Trophoblast cell (in vitro differentiated cells and primary cell): ENCODE results near the gene FGL2.
"Not testable (repeated sequence)": the region's sequence is repeated elsewhere in the genome, so short reads cannot be mapped to it uniquely, and the experiment has no call there.

Experiments used
- DNase-seq, 2 donors: peaks; one replicate each; pipeline ENCODE4 v3.0.0-alpha.2; 2016
- H2AFZ ChIP-seq: 2 replicates; pipeline ENCODE4 v1.6.1; 2013; ENCODE audit warnings: low read length, moderate library complexity, mild to moderate bottlenecking; ENCODE audit not compliant: insufficient read depth, poor library complexity
- H2AK5ac ChIP-seq: 2 replicates; pipeline ENCODE4 v1.6.1; 2013; ENCODE audit warnings: mild to moderate bottlenecking, low read length
- H2BK120ac ChIP-seq: 2 replicates; pipeline ENCODE4 v1.6.1; 2013; ENCODE audit warnings: low read length, mild to moderate bottlenecking, moderate library complexity; ENCODE audit not compliant: insufficient read depth, poor library complexity
- H2BK12ac ChIP-seq: 2 replicates; pipeline ENCODE4 v1.6.1; 2013; ENCODE audit warnings: mild to moderate bottlenecking, low read length, moderate library complexity
- H2BK5ac ChIP-seq: 2 replicates; pipeline ENCODE4 v1.6.1; 2013; ENCODE audit warnings: low read length, low read depth, moderate library complexity, mild to moderate bottlenecking; ENCODE audit not compliant: poor library complexity
- H3K14ac ChIP-seq: 2 replicates; pipeline ENCODE4 v1.6.1; 2013; ENCODE audit warnings: mild to moderate bottlenecking, low read length
- H3K18ac ChIP-seq: 2 replicates; pipeline ENCODE4 v1.6.1; 2013; ENCODE audit warnings: mild to moderate bottlenecking, low read length
- H3K23ac ChIP-seq: 2 replicates; pipeline ENCODE4 v1.6.1; 2013; ENCODE audit warnings: low read length
- H3K27ac ChIP-seq: 2 replicates; pipeline ENCODE4 v1.5.1; 2013; ENCODE audit warnings: low read depth, mild to moderate bottlenecking, inconsistent platforms, low read length, moderate library complexity
- H3K27me3 ChIP-seq: 2 replicates; pipeline ENCODE4 v1.6.1; 2013; ENCODE audit warnings: inconsistent platforms, mild to moderate bottlenecking, low read length, moderate library complexity; ENCODE audit not compliant: insufficient read depth
- H3K36me3 ChIP-seq, 2 experiments: 1 replicate in 1 of 2; 2 replicates in 1 of 2; pipeline ENCODE4 v1.6.1; 2013; ENCODE audit warnings: low read length in 2 of 2, mild to moderate bottlenecking in 2 of 2, moderate library complexity in 1 of 2; ENCODE audit not compliant: insufficient read depth in 2 of 2, control insufficient read depth in 1 of 2
- H3K4ac ChIP-seq: 2 replicates; pipeline ENCODE4 v1.6.1; 2013; ENCODE audit warnings: low read depth, mild to moderate bottlenecking, low read length, moderate library complexity
- H3K4me1 ChIP-seq, 2 experiments: 1 replicate in 1 of 2; 2 replicates in 1 of 2; pipeline ENCODE4 v1.6.1; 2013; ENCODE audit warnings: low read length in 2 of 2, mild to moderate bottlenecking in 2 of 2, moderate library complexity in 1 of 2; ENCODE audit not compliant: insufficient read depth in 2 of 2, control insufficient read depth in 1 of 2
- H3K4me2 ChIP-seq: 2 replicates; pipeline ENCODE4 v1.6.1; 2013; ENCODE audit warnings: inconsistent platforms, mild to moderate bottlenecking, low read length, moderate library complexity
- H3K4me3 ChIP-seq: 2 replicates; pipeline ENCODE4 v1.5.1; 2013; ENCODE audit warnings: mild to moderate bottlenecking, low read depth, low read length, inconsistent platforms
- H3K79me1 ChIP-seq: one replicate; pipeline ENCODE4 v1.6.1; 2013; ENCODE audit warnings: low read length
- H3K79me2 ChIP-seq: 2 replicates; pipeline ENCODE4 v1.6.1; 2013; ENCODE audit warnings: low read length, mild to moderate bottlenecking; ENCODE audit not compliant: control insufficient read depth, insufficient read depth, poor library complexity
- H3K9ac ChIP-seq: 2 replicates; pipeline ENCODE4 v1.6.1; 2013; ENCODE audit warnings: mild to moderate bottlenecking, low read length
- H3K9me3 ChIP-seq: 2 replicates; pipeline ENCODE4 v1.6.1; 2013; ENCODE audit warnings: low read depth, mild to moderate bottlenecking, control low read depth, inconsistent platforms, low read length; ENCODE audit not compliant: insufficient read depth
- H4K12ac ChIP-seq: 2 replicates; pipeline ENCODE4 v1.6.1; 2013; ENCODE audit warnings: low read depth, mild to moderate bottlenecking, low read length, moderate library complexity
- H4K8ac ChIP-seq: 2 replicates; pipeline ENCODE4 v1.6.1; 2013; ENCODE audit warnings: low read depth, mild to moderate bottlenecking, low read length, moderate library complexity
- H4K91ac ChIP-seq: one replicate; pipeline ENCODE4 v1.6.1; 2013; ENCODE audit warnings: low read depth, mild to moderate bottlenecking, low read length, moderate library complexity
- WGBS: extraction: QIAGEN DNeasy Blood & Tissue Kit; methylation state at CpG from one replicate; pipeline ENCODE4 v1.1.7; 2013; ENCODE audit warnings: missing lambda C conversion rate; ENCODE audit not compliant: insufficient read length, insufficient coverage; ENCODE audit errors: extremely low coverage; 5-methylcytosine and 5-hydroxymethylcytosine counted together

The FGL2 gene

GRCh38 chr7:77219701-77220331 lies 20.2 kb upstream of the FGL2 start:
- H3K4me3 ChIP-seq, H3K18ac ChIP-seq, H2BK12ac ChIP-seq, H3K14ac ChIP-seq, H3K27me3 ChIP-seq, H4K12ac ChIP-seq, H3K79me1 ChIP-seq, H3K23ac ChIP-seq, H2AFZ ChIP-seq, H4K8ac ChIP-seq, H3K27ac ChIP-seq, H3K36me3 ChIP-seq, DNase-seq, H2AK5ac ChIP-seq, H3K9ac ChIP-seq, H2BK120ac ChIP-seq, H3K4me1 ChIP-seq, H3K79me2 ChIP-seq, H3K9me3 ChIP-seq, H3K4ac ChIP-seq, H3K4me2 ChIP-seq, H4K91ac ChIP-seq, H2BK5ac ChIP-seq: not testable (repeated sequence)
- no CpG with 5 or more reads among the region's 10 CpGs for WGBS

GRCh38 chr7:77217474-77218185 lies 18.0 kb upstream of the FGL2 start:
- no peak for DNase-seq
- H2BK120ac ChIP-seq: no peak overlapping the region
- H2AK5ac ChIP-seq: no peak overlapping the region
- no peak overlapping the region for H3K9ac ChIP-seq
- WGBS: no CpG with 5 or more reads among the region's 2 CpGs
- H4K12ac ChIP-seq: no peak overlapping the region
- H3K36me3 ChIP-seq: no peaks in the 10 kb centered on the region
- H3K4me2 ChIP-seq: no peak overlapping the region
- H3K27me3 ChIP-seq: no peaks in the 10 kb centered on the region
- no peaks in the 10 kb centered on the region for H3K9me3 ChIP-seq
- no peak overlapping the region for H3K27ac ChIP-seq
- no peak overlapping the region for H2AFZ ChIP-seq
- no peak overlapping the region for H3K4me3 ChIP-seq
- no peak overlapping the region for H3K18ac ChIP-seq
- H3K79me1 ChIP-seq: no peaks in the 10 kb centered on the region
- no peak overlapping the region for H3K23ac ChIP-seq
- H4K91ac ChIP-seq: no peak overlapping the region
- H3K4ac ChIP-seq: no peak overlapping the region
- no peak overlapping the region for H4K8ac ChIP-seq
- no peak overlapping the region for H2BK12ac ChIP-seq
- no peak overlapping the region for H3K14ac ChIP-seq
- H2BK5ac ChIP-seq: no peak overlapping the region
- no peaks in the 10 kb centered on the region for H3K4me1 ChIP-seq
- H3K79me2 ChIP-seq: no peaks in the 10 kb centered on the region

DNA sequence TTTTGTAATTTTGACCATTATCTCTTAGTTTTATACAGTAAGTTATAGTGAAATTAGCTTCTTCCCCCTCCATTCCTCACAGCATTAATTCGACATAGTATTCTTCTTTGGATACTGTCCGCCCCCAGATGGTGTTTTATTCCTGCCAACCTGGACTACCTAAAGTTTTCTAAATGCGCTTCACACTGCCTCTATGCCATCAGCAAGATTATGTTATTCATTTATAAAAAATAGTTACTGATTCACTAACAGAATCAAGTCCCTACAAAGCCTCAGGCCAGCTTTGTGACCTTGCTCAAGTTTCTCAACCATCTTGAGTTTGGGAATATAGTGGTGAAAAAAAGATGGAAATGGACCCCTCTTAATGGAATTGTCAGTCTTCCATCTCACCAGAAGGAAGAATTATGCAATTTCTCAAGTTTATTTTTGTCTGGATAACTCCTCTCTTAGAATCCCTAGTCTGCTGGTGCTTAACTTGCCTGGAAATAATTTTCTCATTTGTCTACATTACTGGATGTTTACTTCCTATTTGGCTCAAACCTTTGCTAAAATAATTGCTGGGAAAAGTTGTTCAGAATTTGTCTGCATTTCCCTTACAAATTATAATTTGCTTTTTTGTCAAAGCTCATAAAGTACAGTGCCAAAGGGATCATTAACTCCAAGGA lies 16.7 kb upstream of the FGL2 start:
- no peak overlapping the region for H3K4me2 ChIP-seq
- WGBS: no CpG with 5 or more reads among the region's 3 CpGs
- no peak overlapping the region for H3K4ac ChIP-seq
- no peak overlapping the region for H4K12ac ChIP-seq
- no peak overlapping the region for H4K91ac ChIP-seq
- no peak overlapping the region for H3K27ac ChIP-seq
- H3K18ac ChIP-seq: no peak overlapping the region
- no peaks in the 10 kb centered on the region for H3K79me1 ChIP-seq
- H3K23ac ChIP-seq: no peak overlapping the region
- no peaks in the 10 kb centered on the region for H3K27me3 ChIP-seq
- no peaks in the 10 kb centered on the region for H3K79me2 ChIP-seq
- no peak overlapping the region for H3K9ac ChIP-seq
- DNase-seq: no peak
- no peak overlapping the region for H2BK120ac ChIP-seq
- no peak overlapping the region for H2BK5ac ChIP-seq
- H2BK12ac ChIP-seq: no peak overlapping the region
- H3K9me3 ChIP-seq: no peaks in the 10 kb centered on the region
- no peak overlapping the region for H3K14ac ChIP-seq
- no peaks in the 10 kb centered on the region for H3K36me3 ChIP-seq
- H3K4me1 ChIP-seq: no peaks in the 10 kb centered on the region
- H2AFZ ChIP-seq: no peak overlapping the region
- no peak overlapping the region for H4K8ac ChIP-seq
- H2AK5ac ChIP-seq: no peak overlapping the region
- no peak overlapping the region for H3K4me3 ChIP-seq

DNA sequence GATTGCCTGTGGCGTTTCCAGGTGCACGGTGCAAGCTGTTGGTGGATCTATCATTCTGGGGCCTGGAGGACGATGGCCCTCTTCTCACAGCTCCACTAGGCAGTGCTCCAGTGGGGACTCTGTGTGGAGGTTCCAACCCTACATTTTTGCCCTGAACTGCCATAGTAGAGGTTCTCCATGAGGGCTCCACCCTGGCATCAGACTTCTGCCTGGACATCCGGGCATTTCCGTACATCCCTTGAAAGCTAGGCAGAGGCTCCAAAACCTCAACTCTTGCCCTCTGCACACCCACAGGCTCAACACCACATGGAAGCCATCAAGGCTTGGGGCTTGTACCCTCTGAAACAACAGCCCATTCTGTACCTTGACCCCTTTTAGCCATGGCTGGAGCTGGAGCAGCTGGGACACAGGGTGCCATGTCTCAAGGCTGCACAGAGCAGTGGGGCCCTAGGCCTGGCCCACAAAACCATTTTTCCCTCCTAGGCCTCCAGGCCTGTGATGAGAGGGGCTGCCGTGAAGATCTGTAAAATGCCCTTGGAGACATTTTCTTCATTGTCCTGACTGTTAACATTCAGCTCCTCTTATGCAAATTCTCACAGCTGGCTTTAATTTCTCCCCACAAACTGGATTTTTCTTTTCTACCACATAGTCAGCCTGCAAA lies 10.0 kb upstream of the FGL2 start:
- no peak for DNase-seq
- H4K8ac ChIP-seq: no peak overlapping the region
- H3K4me1 ChIP-seq: no peaks in the 10 kb centered on the region
- no peaks in the 10 kb centered on the region for H3K27me3 ChIP-seq
- no peak overlapping the region for H2BK120ac ChIP-seq
- no peak overlapping the region for H3K4ac ChIP-seq
- no peak overlapping the region for H3K18ac ChIP-seq
- no peak overlapping the region for H2AFZ ChIP-seq
- no peak overlapping the region for H4K91ac ChIP-seq
- H3K27ac ChIP-seq: no peak overlapping the region
- no peak overlapping the region for H2AK5ac ChIP-seq
- H3K4me2 ChIP-seq: no peak overlapping the region
- H4K12ac ChIP-seq: no peak overlapping the region
- H3K79me2 ChIP-seq: no peaks in the 10 kb centered on the region
- H3K9ac ChIP-seq: no peak overlapping the region
- no peak overlapping the region for H3K23ac ChIP-seq
- no CpG with 5 or more reads among the region's 6 CpGs for WGBS
- H3K9me3 ChIP-seq: peaks cover 10% of the 10 kb centered on the region
- no peak overlapping the region for H2BK5ac ChIP-seq
- no peak overlapping the region for H3K4me3 ChIP-seq
- H3K79me1 ChIP-seq: no peaks in the 10 kb centered on the region
- H3K14ac ChIP-seq: no peak overlapping the region
- no peak overlapping the region for H2BK12ac ChIP-seq
- H3K36me3 ChIP-seq: peaks cover 0 to 2% of the 10 kb centered on the region in 2 experiments
